GM10266 (cell line): Measurements from ENCODE around the gene OTOP2.

Experiments
- DNase-seq: peaks from one replicate; pipeline ENCODE4 v3.0.0; 2012; ENCODE audit errors: extremely low spot score
- TF ChIP-seq, protein P1 (sequence below): IDR thresholded peaks from 2 replicates; pipeline ENCODE4 v1.5.1; 2012; ENCODE audit warnings: mild to moderate bottlenecking, low read depth; ENCODE audit not compliant: control insufficient read depth, insufficient read depth; ENCODE audit errors: missing control alignments

Gene OTOP2

DNA sequence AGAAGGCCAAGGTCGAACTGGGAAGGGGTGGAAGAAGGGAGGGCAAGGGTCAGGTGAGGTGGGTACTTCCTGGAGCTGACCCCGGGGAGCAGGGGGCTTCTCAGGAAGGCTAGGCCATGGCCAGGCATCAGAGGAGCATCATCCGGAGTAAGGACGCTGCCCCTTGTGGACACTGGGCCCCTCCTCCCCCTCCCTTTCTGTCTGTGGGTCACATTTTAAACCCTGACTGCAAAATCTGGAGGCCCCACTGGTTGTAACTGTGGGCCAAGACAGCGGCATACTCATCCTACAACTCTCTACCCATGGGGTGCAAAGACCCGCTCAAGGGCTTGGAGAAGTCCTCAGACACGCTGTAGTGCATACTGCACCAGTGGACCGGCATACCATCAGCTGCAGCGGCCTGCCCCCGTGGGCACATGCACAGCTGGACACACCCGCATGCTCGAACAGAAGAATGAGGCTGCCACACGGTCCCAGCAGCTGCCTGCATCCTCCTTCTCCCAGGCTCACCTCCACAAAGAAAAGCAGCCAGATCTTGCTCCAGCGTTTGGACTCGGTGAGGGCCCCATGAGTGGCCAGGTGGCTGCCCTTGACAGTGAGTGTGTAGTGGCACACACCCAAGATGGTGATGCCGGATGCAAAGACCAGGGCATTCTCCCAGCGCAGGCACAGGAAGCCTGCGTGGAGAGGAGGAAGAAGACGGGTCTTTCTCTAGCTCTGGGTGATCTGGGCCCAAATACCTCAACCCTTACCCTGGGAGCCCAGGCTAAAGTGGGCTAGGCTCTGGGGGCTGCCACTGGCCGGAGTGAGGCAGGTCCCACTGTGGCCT is 31.8 kb upstream of the OTOP2 start:
- DNase-seq = no peak

DNA sequence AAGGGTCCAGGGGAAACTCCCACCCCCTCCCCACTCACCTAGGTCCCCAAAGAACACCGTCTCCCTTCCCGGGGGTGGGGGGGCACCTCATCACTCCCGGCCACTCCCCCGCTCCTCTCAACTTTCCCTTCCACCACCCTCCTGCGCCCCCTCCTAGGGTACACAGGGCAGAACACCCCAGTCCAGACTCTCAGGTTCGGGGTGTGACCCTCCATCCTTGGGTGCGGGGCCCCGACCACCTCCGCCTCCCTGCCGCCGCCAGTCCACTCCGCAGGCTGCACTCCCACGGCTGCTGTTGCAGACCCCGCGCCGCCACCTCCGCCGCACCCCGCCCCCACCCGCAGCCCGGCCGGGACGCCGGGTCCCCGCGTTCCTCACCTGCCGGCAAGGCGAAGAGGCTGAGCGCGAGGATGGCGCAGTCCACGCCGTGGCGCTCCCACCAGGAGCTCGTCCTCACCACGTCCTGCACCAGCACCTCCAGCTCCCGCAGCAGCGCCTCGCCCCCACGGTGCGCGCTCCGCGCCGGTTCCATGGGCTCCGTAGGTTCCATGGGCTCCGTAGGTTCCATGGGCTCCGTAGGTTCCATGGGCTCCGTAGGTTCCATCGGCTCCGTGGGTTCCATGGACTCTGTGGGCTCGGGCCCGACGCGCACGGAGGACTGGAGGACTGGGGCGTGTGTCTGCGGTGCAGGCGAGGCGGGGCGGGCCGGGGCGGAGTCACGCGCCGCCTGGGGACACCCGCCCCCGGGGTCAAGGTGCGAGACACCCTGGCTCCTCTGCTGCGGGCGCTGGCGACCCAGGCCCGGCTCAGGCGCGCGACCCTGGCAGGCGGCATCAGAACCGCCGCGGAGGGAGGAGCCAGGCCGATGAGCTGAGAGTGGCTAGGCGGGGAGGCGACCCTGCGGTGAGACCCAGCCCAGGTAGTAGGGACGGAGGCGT is 30.8 kb upstream of the OTOP2 start, which contains the start of gene FADS6:
Gene FADS6 (minus strand): TSS at position 660 of the 938 bp plus-strand sequence. CDS start 38 bp downstream, at position 622.
- no peak for DNase-seq
- TF ChIP-seq, protein P1, sequence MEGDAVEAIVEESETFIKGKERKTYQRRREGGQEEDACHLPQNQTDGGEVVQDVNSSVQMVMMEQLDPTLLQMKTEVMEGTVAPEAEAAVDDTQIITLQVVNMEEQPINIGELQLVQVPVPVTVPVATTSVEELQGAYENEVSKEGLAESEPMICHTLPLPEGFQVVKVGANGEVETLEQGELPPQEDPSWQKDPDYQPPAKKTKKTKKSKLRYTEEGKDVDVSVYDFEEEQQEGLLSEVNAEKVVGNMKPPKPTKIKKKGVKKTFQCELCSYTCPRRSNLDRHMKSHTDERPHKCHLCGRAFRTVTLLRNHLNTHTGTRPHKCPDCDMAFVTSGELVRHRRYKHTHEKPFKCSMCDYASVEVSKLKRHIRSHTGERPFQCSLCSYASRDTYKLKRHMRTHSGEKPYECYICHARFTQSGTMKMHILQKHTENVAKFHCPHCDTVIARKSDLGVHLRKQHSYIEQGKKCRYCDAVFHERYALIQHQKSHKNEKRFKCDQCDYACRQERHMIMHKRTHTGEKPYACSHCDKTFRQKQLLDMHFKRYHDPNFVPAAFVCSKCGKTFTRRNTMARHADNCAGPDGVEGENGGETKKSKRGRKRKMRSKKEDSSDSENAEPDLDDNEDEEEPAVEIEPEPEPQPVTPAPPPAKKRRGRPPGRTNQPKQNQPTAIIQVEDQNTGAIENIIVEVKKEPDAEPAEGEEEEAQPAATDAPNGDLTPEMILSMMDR = no peak

More for the DNA sequence above, 31.8 kb upstream of the OTOP2 start:
- TF ChIP-seq, protein P1 = no peak

DNA sequence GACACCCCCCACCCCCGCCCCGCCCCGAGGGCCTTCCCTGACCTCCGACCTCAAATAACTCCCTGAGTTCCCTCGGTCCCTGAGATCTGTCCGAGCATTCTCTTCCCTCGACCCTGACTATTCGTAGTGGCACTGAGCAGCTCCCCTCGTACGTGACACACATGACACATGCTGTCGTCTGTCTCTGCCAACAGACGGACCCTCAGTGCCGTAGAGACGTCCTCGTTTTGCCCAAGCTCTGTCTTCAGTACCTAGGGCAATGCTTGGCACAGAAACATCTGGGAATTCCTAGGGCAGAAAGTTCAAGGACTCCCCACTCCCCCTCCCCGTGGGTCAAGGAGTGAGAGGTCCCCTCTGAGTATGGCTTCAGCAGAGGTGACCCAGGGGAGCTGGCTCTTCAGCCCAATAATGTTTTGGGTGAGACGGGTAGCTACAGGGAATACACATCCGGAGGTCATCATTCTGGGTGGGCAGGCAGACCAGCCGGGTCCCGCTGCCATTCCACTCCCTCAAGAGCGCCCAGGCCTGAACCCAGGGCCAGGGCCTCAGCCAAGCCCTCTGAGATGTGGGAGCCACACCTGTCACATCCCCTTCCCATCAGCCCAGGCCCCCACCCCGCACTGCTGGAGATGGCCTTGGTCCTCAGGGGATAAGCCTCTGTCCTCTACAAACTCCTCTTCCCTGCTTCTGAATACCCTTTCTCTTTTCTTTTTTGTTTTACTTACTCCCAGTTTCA is 30.0 kb upstream of the OTOP2 start:
- TF ChIP-seq, protein P1 = no peak

DNA sequence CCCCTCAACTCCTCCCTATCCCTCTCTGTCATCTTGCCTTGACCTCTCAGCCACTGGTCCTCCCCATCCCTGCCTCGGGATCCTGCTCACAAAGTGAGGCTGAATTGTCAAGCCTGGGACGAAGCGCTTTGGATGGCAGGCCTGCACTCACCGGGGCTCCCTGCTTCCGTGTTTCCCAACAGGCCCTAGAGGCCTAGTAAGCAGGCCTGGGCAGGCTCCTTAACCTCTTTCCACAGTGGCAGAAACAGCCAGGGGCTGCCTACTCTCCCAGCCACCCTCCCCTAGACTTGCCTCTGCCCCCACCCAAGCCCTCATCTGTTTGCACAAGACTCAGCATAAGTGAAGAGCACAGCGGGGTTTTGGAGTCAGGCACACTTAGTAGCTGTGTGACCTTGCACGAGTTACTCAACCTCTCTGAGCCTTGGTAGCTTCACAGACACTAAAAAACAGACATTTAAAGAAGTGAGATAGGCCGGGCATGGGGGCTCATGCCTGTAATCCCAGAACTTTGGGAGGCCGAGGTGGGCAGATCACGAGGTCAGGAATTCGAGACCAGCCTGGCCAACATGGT is 25.6 kb upstream of the OTOP2 start:
- TF ChIP-seq, protein P1 = no peak
- no peak for DNase-seq

More for the DNA sequence above, 30.0 kb upstream of the OTOP2 start:
- no peak for DNase-seq

DNA sequence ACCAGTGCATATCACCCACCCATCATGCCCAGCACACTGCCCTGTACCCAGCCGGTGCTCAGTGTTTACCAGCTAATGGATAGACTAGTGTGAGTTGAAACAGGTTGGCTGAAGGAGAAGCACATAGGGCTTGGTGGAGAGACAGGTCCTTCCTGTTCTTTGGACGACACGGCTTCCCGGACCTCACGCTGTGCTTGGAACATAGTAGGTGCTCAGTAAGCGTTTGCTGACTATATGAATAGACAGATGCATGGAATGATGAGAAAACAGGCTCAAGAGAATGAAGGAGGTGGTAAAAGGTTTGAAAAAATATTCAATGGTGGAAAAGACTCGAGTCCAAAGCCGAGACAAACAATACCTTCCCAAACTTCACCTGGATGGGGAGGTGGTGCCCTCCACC is 23.9 kb upstream of the OTOP2 start:
- TF ChIP-seq, protein P1 = no peak
- DNase-seq = no peak

DNA sequence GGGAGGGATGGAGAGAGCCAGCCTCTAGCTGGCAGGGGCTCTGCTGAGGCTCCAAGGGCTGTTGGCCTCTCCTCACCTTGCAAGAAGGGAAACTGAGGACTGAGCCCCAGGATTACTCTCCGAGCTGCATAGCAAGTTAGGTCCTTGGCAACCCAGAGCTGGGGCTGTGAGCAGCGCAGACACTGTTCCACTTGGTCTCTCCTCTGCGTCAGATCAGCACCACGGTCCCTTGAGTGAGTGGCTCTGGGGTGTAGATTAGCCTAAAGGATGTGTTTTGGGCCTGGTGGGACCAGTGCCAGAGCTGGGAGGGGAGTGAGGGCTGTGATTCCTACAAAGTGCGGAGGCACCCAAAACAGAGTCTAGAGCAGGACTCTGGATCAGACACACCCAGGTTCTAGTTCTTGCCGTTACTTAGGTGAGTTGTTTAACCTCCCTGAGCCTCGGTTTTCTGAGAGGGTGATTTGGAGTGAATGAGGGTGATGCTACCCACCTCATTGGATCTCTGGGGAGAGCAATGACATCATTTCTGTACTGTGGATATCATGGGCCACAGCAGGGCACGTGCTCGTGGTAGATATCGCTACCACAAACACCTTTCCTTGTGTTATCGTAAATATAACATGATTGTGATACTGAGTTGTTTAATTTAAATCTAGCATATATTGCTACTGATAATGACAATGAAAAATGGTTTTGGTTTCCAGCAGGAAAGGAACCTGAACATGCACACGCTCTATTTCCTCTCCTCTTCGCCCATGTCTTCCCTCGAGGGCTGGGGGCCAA is 22.5 kb upstream of the OTOP2 start:
- TF ChIP-seq, protein P1 = no peak
- DNase-seq = no peak
